H1 (cell line): ENCODE data around the gene TFAP2A. TPM values are rescaled to one million over a fixed set of nuclear protein-coding genes. Genes with fewer than 3 reads are reported as not detected.

ENCODE experiments used
- EZH2 ChIP-seq: fragments of 200-600 bp; sonication (generic); IDR thresholded peaks from 2 replicates; pipeline ENCODE4 v1.7.1; 2012; ENCODE audit warnings: low read depth, mild to moderate bottlenecking, moderate library complexity, low read length, inconsistent platforms; ENCODE audit not compliant: severe bottlenecking
- GABPA ChIP-seq: IDR thresholded peaks from 2 replicates; pipeline ENCODE4 v1.6.1; 2011; ENCODE audit warnings: mild to moderate bottlenecking, low read length, moderate library complexity, borderline replicate concordance; ENCODE audit not compliant: insufficient read depth
- PHF8 ChIP-seq: fragments of 200-600 bp; sonication (generic); conservative IDR thresholded peaks from 2 replicates; pipeline ENCODE4 v1.7.1; 2012; ENCODE audit warnings: low read depth, mild to moderate bottlenecking, inconsistent platforms, low read length, moderate library complexity
- POLR2AphosphoS5 ChIP-seq: IDR thresholded peaks from 2 replicates; pipeline ENCODE4 v1.6.1; 2011; ENCODE audit warnings: low read depth, low read length
- RBBP5 ChIP-seq: IDR thresholded peaks from 2 replicates; pipeline ENCODE4 v1.7.1; 2012; ENCODE audit warnings: low read depth, mild to moderate bottlenecking, inconsistent platforms, low read length, moderate library complexity, borderline replicate concordance
- RNF2 ChIP-seq: fragments of 200-900, 300-1000 bp; sonication (generic); IDR thresholded peaks from 2 replicates; pipeline ENCODE4 v1.7.1; 2016; ENCODE audit warnings: borderline replicate concordance, low read depth, mild to moderate bottlenecking, antibody characterized with exemption, low read length; ENCODE audit not compliant: poor library complexity, severe bottlenecking; ENCODE audit errors: missing control alignments
- RXRA ChIP-seq: IDR thresholded peaks from 2 replicates; pipeline ENCODE4 v1.6.1; 2011; ENCODE audit warnings: low read depth, mild to moderate bottlenecking, low read length, moderate library complexity; ENCODE audit not compliant: insufficient read depth
- SRF ChIP-seq: IDR thresholded peaks from 2 replicates; pipeline ENCODE4 v1.6.1; 2011; ENCODE audit warnings: mild to moderate bottlenecking, low read depth, low read length, moderate library complexity
- SUZ12 ChIP-seq: fragments of 200-600 bp; sonication (generic); IDR thresholded peaks from 2 replicates; pipeline ENCODE4 v1.6.1; 2012; ENCODE audit warnings: mild to moderate bottlenecking, inconsistent platforms, low read length, moderate library complexity, mixed read lengths
- TAF7 ChIP-seq: optimal IDR thresholded peaks from 2 replicates; pipeline ENCODE3; 2011; ENCODE audit warnings: low read depth, mild to moderate bottlenecking, inconsistent platforms, low read length, moderate library complexity, borderline replicate concordance
- TCF12 ChIP-seq: IDR thresholded peaks from 2 replicates; pipeline ENCODE4 v1.6.1; 2011; ENCODE audit warnings: low read depth, mild to moderate bottlenecking, low read length
- polyA plus RNA-seq, 7 experiments: library from polyadenylated mRNA; depleted of rRNA in 3 of 7; stranded (reverse) in 5 of 7; unstranded in 2 of 7; fragments of >200 nt in 5 of 7; fragments of 200-250 nt in 2 of 7; gene quantifications; 1 replicate in 5 of 7; 2 replicates in 1 of 7; 4 replicates in 1 of 7; pipeline versions ENCODE4 v1.2.1 to v1.2.3, GENCODE V29; 2011 to 2013; ENCODE audit warnings: missing spikeins in 2 of 7, mixed read lengths in 2 of 7
- total RNA-seq: library from RNA; stranded (reverse); fragmentation: NEBNext Ultra II Directional; extraction: Animal tissue kit (Norgen Biotek cat#: 25700); gene quantifications from 2 replicates; pipeline ENCODE4 v1.2.1, GENCODE V29; 2021
- TF ChIP-seq, protein P1 (sequence below): IDR thresholded peaks from 2 replicates; pipeline ENCODE4 v1.6.1; 2012; ENCODE audit warnings: low read length, inconsistent platforms

Gene TFAP2A
- total and polyA plus RNA-seq, 2 of the 8 experiments (the other 6 are each of a cell fraction or from before 2014, with no cell fraction given), result 0.23 TPM; not detected in 1

DNA sequence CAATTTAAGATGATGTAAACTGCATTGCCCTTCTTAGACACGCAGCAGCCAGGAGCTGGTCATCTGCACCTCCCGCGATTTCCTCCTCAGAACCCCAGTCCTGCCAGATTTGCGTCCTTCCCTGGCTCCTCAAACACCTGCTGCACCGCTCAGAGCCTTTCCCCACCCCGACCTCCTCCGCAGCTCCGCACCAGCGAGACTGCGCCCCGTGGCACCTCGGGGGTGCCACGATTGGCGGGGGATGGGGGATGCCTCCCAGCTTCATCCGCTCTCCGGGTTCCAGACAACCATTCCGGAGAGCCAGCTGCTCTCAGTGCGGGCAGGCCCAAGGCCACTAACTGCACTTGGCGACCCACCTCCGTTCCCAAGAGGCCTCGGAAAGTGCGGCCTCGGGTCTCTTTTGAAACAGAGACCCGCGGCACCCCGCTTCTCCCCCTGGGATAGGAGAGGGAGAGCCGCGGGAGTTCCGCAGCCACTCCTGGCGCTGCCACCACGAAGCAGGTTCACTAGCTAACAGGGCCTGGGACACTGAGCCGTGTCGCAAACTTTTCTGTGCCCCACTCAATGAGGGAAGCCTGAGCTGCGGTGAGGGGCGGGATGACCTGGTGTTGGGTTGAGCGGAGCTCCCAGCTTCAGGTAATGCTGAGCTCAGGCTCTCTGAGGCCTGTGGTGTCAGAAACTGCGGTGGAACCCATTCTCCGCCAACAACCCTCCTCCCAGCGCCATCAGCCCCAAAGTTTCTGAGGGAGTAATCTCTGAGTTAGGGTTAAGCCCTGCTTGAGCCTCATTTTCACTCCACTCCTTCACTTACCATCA lies 7.3 kb upstream of the TFAP2A start (continued):
- no peak for TF ChIP-seq RBBP5
- TF ChIP-seq TCF12, result no peak
- TF ChIP-seq RXRA, result no peak
- TF ChIP-seq POLR2AphosphoS5, result no peak
- TF ChIP-seq RNF2, result peak; percentile 6
- TF ChIP-seq SRF, result no peak
- no peak for TF ChIP-seq PHF8
- no peak for TF ChIP-seq GABPA
- peak; percentile 96 for TF ChIP-seq EZH2
- TF ChIP-seq, protein P1, sequence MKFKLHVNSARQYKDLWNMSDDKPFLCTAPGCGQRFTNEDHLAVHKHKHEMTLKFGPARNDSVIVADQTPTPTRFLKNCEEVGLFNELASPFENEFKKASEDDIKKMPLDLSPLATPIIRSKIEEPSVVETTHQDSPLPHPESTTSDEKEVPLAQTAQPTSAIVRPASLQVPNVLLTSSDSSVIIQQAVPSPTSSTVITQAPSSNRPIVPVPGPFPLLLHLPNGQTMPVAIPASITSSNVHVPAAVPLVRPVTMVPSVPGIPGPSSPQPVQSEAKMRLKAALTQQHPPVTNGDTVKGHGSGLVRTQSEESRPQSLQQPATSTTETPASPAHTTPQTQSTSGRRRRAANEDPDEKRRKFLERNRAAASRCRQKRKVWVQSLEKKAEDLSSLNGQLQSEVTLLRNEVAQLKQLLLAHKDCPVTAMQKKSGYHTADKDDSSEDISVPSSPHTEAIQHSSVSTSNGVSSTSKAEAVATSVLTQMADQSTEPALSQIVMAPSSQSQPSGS, result no peak
- TF ChIP-seq TAF7, result no peak
- TF ChIP-seq SUZ12, result peak; percentile 97
